A549 treated with DMSO at 1 μM for 4 hours (cell line): ENCODE measurements around the gene CPA1. TPM values are rescaled to one million over a fixed set of nuclear protein-coding genes. Genes with fewer than 3 reads are reported as not detected.

Source experiments
- total RNA-seq: library from RNA; stranded (reverse); fragments of 200-300 nt; extraction: Qiagen RNA extraction; gene quantifications from 5 replicates; pipeline ENCODE4 v1.2.3, GENCODE V29; 2022; ENCODE audit warnings: low read depth

The CPA1 gene
- total RNA-seq, result not detected in 5 replicates

GRCh38 chr7:130379921-130380860 is at the start of gene CPA1:
Gene CPA1, plus strand, starts transcription at chr7:130380494. Its CDS starts 27 bp downstream, at chr7:130380521.

GRCh38 chr7:130344271-130344866 is 35.9 kb upstream of the CPA1 start, which contains the start of gene CPA5:
Gene CPA5, plus strand, starts transcription at chr7:130344816. Its CDS starts 1,670 bp downstream, at chr7:130346486.

Other genes starting within 250 kb of the CPA1 start
- gene TMEM209, start 175.1 kb upstream of the CPA1 start, total RNA-seq, result 15.5 to 18.3 TPM (median 18.2 TPM) in 5 replicates
- gene SSMEM1, start 172.6 kb upstream of the CPA1 start, total RNA-seq, result not detected in 5 replicates
- gene CPA2, start 113.6 kb upstream of the CPA1 start, total RNA-seq, result 0.11 to 0.44 TPM in 2 of 5 replicates, not detected in the others
- gene CPA4, start 87.3 kb upstream of the CPA1 start, total RNA-seq, result 6.1 to 12.3 TPM (median 8.3 TPM) in 5 replicates
- not detected in 5 replicates for gene CPA5, start 35.7 kb upstream of the CPA1 start, total RNA-seq
- gene CEP41, start 60.5 kb downstream of the CPA1 start, total RNA-seq, result 11.3 to 17.3 TPM (median 15.5 TPM) in 5 replicates
- 35.0 to 43.1 TPM (median 40.3 TPM) in 5 replicates for gene MEST, start 111.6 kb downstream of the CPA1 start, total RNA-seq